ENCODE measurements around the gene ANKMY2.

DNA sequence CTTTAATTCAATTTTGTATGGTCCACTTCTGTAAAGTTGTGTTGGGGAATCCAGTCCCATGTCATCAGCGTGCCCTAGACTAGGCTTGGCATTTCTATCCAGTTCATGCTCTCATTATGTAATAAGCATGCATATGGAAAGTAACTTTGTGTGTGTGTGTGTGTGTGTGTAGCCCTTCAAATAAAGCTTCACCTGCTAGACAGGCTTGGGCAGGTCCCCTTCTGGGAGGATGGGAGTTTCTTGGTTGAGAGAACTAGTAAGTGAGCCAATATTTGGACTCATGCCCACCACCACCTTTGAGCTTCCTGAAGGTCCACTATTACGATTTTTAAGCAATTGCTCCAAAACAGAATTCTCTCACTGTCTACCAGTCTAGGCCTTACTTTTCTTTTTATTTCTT, 7.3 kb upstream of the ANKMY2 start:
- TF ChIP-seq CTCF (IDR thresholded peaks at IDR 0.05; ENCODE audit: low read depth, low read length, poor library complexity, severe bottlenecking) (no peak), EZH2phosphoT487 (IDR thresholded peaks at IDR 0.05; ENCODE audit: borderline replicate concordance, low read length) (no peak)

Measured in DOHH2 (cell line).